HepG2 (cell line): ENCODE data around the gene DNAAF3. TPM values are rescaled to one million over a fixed set of nuclear protein-coding genes. Genes with fewer than 3 reads are reported as not detected.

Experiments
- DMTF1 ChIP-seq: sonication (generic); formaldehyde crosslinking; IDR thresholded peaks from 2 replicates; pipeline ENCODE4 v1.4.0; 2020; ENCODE audit warnings: mild to moderate bottlenecking, missing genetic modification reagents
- GRHL1 ChIP-seq: sonication (generic); formaldehyde crosslinking; conservative IDR thresholded peaks from 2 replicates; pipeline ENCODE4 v1.8.0; 2022; ENCODE audit warnings: missing genetic modification reagents
- PREB ChIP-seq: sonication (generic); formaldehyde crosslinking; IDR thresholded peaks from 2 replicates; pipeline ENCODE4 v1.4.0; 2020; ENCODE audit warnings: missing genetic modification reagents
- SCMH1 ChIP-seq: sonication (generic); formaldehyde crosslinking; IDR thresholded peaks from 2 replicates; pipeline ENCODE4 v1.9.0; 2021; ENCODE audit warnings: missing genetic modification reagents, mild to moderate bottlenecking, borderline replicate concordance
- SKIL ChIP-seq: sonication (generic); formaldehyde crosslinking; IDR thresholded peaks from 2 replicates; pipeline ENCODE4 v1.8.0; 2022; ENCODE audit warnings: missing genetic modification reagents, mild to moderate bottlenecking, moderate library complexity, borderline replicate concordance
- SP140L ChIP-seq: sonication (generic); formaldehyde crosslinking; IDR thresholded peaks from 2 replicates; pipeline ENCODE4 v1.4.0; 2020; ENCODE audit warnings: missing genetic modification reagents, borderline replicate concordance
- ZBTB20 ChIP-seq: sonication (generic); formaldehyde crosslinking; IDR thresholded peaks from 2 replicates; pipeline ENCODE4 v1.8.1; 2023; ENCODE audit warnings: missing genetic modification reagents, low read depth, mild to moderate bottlenecking, borderline replicate concordance
- ZBTB8A ChIP-seq: sonication (generic); formaldehyde crosslinking; IDR thresholded peaks from 2 replicates; pipeline ENCODE4 v1.4.0; 2020; ENCODE audit warnings: mild to moderate bottlenecking, low read depth, missing genetic modification reagents, borderline replicate concordance
- ZFX ChIP-seq: sonication (generic); formaldehyde crosslinking; IDR thresholded peaks from 2 replicates; pipeline ENCODE4 v1.4.0; 2020; ENCODE audit warnings: mild to moderate bottlenecking, low read depth, missing genetic modification reagents, moderate library complexity
- ZNF101 ChIP-seq: sonication (generic); formaldehyde crosslinking; IDR thresholded peaks from 2 replicates; pipeline ENCODE4 v1.4.0; 2020; ENCODE audit warnings: mild to moderate bottlenecking, low read depth, missing genetic modification reagents, borderline replicate concordance
- ZNF138 ChIP-seq: sonication (generic); formaldehyde crosslinking; IDR thresholded peaks from 2 replicates; pipeline ENCODE4 v1.5.0; 2020; ENCODE audit warnings: mild to moderate bottlenecking, low read depth, missing genetic modification reagents
- ZNF446 ChIP-seq: sonication (generic); formaldehyde crosslinking; IDR thresholded peaks from 2 replicates; pipeline ENCODE4 v1.5.0; 2020; ENCODE audit warnings: mild to moderate bottlenecking, missing genetic modification reagents
- ZNF564 ChIP-seq: sonication (generic); formaldehyde crosslinking; IDR thresholded peaks from 2 replicates; pipeline ENCODE4 v1.8.1; 2023; ENCODE audit warnings: mild to moderate bottlenecking, missing genetic modification reagents
- polyA plus RNA-seq, 8 experiments: library from polyadenylated mRNA; depleted of rRNA in 3 of 8; stranded (reverse) in 7 of 8; unstranded in 1 of 8; fragments of >200 nt; fragmentation: Illumina TruSeq in 4 of 8; extraction: Trizol in 4 of 8; gene quantifications; 2 replicates each; pipeline versions ENCODE4 v1.2.1 to v1.2.3, GENCODE V29; 2011 to 2016; ENCODE audit warnings: low read depth in 4 of 8, missing spikeins in 1 of 8, mixed read lengths in 1 of 8; ENCODE audit not compliant: insufficient read depth in 1 of 8
- total RNA-seq, 5 experiments: library from RNA; depleted of rRNA; stranded (reverse); fragments of >200 nt; fragmentation: Illumina TruSeq; extraction: Trizol; gene quantifications; 2 replicates each; pipeline ENCODE4 v1.2.3, GENCODE V29; 2016; ENCODE audit warnings: low read depth in 1 of 5
- TF ChIP-seq, protein P1 (sequence below): sonication (generic); formaldehyde crosslinking; conservative IDR thresholded peaks from 2 replicates; pipeline ENCODE4 v1.8.0; 2022; ENCODE audit warnings: low read depth, missing genetic modification reagents
- TF ChIP-seq, protein P2 (sequence below): sonication (generic); formaldehyde crosslinking; IDR thresholded peaks from 2 replicates; pipeline ENCODE4 v1.4.0; 2020; ENCODE audit warnings: mild to moderate bottlenecking, missing genetic modification reagents

DNAAF3 gene
- total and polyA plus RNA-seq, 2 of the 13 experiments (the other 11 are each of a cell fraction or from before 2014, with no cell fraction given), result 0.30 to 0.40 TPM

- TF ChIP-seq GRHL1 (no peak), SKIL (CRISPR knock-in tag) (no peak), ZNF138 (CRISPR knock-in tag) (no peak), ZNF564 (CRISPR knock-in tag) (no peak), SCMH1 (CRISPR knock-in tag) (no peak), ZFX (CRISPR knock-in tag) (no peak), SP140L (CRISPR knock-in tag) (no peak), PREB (no peak), DMTF1 (CRISPR knock-in tag) (no peak), ZBTB20 (no peak), ZNF101 (CRISPR knock-in tag) (no peak), ZNF446 (CRISPR knock-in tag) (no peak), ZBTB8A (CRISPR knock-in tag) (no peak)
- TF ChIP-seq, protein P1, sequence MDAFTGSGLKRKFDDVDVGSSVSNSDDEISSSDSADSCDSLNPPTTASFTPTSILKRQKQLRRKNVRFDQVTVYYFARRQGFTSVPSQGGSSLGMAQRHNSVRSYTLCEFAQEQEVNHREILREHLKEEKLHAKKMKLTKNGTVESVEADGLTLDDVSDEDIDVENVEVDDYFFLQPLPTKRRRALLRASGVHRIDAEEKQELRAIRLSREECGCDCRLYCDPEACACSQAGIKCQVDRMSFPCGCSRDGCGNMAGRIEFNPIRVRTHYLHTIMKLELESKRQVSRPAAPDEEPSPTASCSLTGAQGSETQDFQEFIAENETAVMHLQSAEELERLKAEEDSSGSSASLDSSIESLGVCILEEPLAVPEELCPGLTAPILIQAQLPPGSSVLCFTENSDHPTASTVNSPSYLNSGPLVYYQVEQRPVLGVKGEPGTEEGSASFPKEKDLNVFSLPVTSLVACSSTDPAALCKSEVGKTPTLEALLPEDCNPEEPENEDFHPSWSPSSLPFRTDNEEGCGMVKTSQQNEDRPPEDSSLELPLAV (CRISPR knock-in tag), result no peak
- TF ChIP-seq, protein P2, sequence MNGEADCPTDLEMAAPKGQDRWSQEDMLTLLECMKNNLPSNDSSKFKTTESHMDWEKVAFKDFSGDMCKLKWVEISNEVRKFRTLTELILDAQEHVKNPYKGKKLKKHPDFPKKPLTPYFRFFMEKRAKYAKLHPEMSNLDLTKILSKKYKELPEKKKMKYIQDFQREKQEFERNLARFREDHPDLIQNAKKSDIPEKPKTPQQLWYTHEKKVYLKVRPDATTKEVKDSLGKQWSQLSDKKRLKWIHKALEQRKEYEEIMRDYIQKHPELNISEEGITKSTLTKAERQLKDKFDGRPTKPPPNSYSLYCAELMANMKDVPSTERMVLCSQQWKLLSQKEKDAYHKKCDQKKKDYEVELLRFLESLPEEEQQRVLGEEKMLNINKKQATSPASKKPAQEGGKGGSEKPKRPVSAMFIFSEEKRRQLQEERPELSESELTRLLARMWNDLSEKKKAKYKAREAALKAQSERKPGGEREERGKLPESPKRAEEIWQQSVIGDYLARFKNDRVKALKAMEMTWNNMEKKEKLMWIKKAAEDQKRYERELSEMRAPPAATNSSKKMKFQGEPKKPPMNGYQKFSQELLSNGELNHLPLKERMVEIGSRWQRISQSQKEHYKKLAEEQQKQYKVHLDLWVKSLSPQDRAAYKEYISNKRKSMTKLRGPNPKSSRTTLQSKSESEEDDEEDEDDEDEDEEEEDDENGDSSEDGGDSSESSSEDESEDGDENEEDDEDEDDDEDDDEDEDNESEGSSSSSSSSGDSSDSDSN (CRISPR knock-in tag), result 0 out of 2 replicates have a peak, but pooled peaks have one; percentile 22
These were observed 12.6 kb upstream of the DNAAF3 start (continued) for GRCh38 chr19:55178781-55179599.
